Stimulated activated effector memory CD8-positive, alpha-beta T cell treated with anti-CD3 and anti-CD28 coated beads, Interleukin-12 subunit alpha, Interleukin-12 subunit beta, amount 100 ng/mL, for 72 hours (primary cell): Measurements from ENCODE around the gene SPOP.

Source experiments
- ATAC-seq: fragments of 150-1000 bp; cut with Tn5 transposase; 2 replicates; pipeline ENCODE4 v1.10.0; 2021
- DNase-seq, 2 donors: peaks; one replicate each; pipeline ENCODE4 v3.0.0; 2021 to 2022; ENCODE audit warnings: low spot score in 2 of 2
- H3K27ac Mint-ChIP-seq: one replicate; pipeline ENCODE4 v1.8.0; 2022; ENCODE audit warnings: mild to moderate bottlenecking, mixed read lengths
- H3K36me3 Mint-ChIP-seq: one replicate; pipeline ENCODE4 v1.8.0; 2022; ENCODE audit warnings: mild to moderate bottlenecking, mixed read lengths
- H3K4me1 Mint-ChIP-seq: one replicate; pipeline ENCODE4 v1.8.0; 2022; ENCODE audit warnings: mixed read lengths
- H3K4me3 Mint-ChIP-seq: one replicate; pipeline ENCODE4 v1.8.0; 2022; ENCODE audit warnings: mild to moderate bottlenecking, mixed read lengths
- H3K9me3 Mint-ChIP-seq: one replicate; pipeline ENCODE4 v1.8.0; 2022; ENCODE audit warnings: mixed read lengths

Gene SPOP

DNA sequence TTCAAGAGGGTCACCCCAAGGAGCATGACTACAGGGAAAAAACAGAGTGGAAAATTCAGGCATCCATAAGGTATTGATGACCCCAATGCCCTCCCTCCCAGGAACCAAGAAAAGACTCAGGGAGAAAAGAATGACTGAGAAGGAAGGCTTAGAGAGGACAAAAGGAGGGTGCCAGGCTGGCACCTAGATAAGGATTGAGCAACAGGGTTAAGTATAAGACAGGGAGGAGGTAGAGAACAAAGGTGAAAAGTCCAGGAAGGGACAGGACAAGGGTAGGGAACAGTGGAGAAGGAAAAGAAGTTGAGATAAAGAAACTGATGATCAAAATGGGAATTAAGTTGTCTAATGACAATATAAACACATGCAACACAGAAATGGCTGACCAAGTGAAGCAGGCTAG, 27.4 kb upstream of the SPOP start:
- H3K36me3 Mint-ChIP-seq, result peaks cover 80% of the 10 kb centered on the region
- no peak for ATAC-seq
- peak overlapping the region; percentile 91 for H3K4me3 Mint-ChIP-seq
- H3K27ac Mint-ChIP-seq, result peak overlapping the region; percentile 99
- H3K9me3 Mint-ChIP-seq, result no peaks in the 10 kb centered on the region
- H3K4me1 Mint-ChIP-seq, result peaks cover 54% of the 10 kb centered on the region
- no peak for DNase-seq

DNA sequence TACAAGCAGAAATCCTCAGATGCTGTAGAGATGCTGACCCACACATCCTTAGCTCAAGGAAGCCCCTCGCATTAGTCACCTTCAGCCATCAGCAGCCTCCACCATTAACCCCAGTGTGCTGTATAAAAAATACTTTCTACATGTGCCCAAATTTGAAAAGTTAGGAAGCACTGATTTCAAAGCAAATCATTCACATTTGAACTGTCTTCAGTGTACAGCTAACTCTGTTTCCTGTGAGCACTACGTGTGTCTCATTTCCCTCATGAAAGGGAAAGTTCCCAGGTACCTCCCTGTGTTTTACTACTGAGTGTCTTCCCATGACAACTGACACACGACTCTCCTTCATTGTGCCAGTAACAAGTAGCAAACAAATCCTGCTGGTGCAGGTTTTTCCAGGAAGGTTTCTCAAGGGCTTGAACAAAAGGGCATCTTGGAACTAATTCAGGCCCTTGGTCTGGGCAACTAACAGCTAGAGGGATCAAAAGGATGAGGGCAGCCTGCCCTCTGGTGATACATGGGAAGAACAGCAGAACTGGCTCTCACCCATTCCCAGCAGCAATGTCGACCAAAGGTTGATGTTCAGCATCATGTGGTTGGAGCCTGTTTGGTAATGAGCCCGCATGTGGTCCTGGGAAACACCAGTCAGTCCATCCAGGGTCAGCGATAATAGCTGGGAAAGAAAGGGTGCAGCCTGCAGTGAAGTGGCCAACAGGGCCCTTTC, 25.8 kb upstream of the SPOP start:
- no peaks in the 10 kb centered on the region for H3K9me3 Mint-ChIP-seq
- no peak for ATAC-seq
- no peak for DNase-seq
- H3K27ac Mint-ChIP-seq, result no peak overlapping the region
- H3K4me3 Mint-ChIP-seq, result no peak overlapping the region
- peaks cover 90% of the 10 kb centered on the region for H3K36me3 Mint-ChIP-seq
- peaks cover 45% of the 10 kb centered on the region for H3K4me1 Mint-ChIP-seq

DNA sequence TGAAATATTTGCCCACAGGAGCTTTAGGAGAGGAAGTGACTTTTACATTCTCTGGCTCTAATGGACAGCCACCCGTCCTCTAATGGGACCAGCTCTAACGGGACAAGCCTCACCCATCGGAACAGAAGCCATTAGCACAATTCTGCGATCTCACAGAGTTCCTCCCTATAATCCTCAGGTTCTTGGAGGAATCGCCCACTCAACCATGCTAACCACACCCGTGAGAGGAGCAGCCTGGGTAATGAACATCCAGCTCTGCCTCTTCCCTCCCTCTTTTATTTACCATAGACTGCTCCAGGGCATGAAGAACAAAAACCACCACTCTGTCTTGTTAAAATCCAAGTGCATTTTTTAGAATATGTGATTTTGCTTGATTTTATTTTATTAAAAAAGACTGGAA, 23.1 kb upstream of the SPOP start:
- H3K4me3 Mint-ChIP-seq, result no peak overlapping the region
- H3K9me3 Mint-ChIP-seq, result no peaks in the 10 kb centered on the region
- peaks cover 32% of the 10 kb centered on the region for H3K4me1 Mint-ChIP-seq
- ATAC-seq (no peak), DNase-seq (no peak)
- H3K36me3 Mint-ChIP-seq, result peaks cover 74% of the 10 kb centered on the region
- peak overlapping the region; percentile 67 for H3K27ac Mint-ChIP-seq

DNA sequence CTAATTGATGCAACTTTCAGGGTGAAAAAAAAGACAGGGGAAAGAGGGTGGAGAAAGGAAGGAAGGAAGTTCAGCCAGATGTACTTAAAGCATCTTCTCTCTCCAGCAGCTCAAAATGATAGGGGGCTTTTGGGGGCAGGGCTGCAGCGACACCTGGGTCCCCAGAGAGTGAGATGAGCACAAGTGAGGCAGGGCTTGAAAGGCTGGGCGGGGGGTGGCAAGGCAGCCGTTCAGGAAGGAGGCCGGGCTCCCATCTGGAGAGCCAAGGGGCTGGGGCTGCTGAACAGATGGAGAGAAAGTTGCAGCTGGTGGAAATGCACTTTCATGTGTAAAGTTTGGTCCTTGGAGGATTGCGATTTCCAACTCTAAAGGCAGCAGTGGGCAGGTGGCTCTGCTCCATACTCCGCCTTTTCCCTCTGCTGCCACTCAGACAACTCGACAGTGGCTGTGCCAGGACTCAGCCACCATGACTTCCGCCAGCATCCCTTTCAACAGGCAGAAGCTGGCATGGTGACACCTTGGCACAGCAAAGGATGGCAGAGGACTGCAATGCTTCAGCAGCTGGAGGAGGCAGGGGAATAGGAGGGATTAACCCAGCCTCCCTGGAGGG, 22.2 kb upstream of the SPOP start:
- DNase-seq, result no peak
- Mint-ChIP-seq H3K4me1 (peaks cover 32% of the 10 kb centered on the region), H3K4me3 (no peak overlapping the region), H3K9me3 (no peaks in the 10 kb centered on the region), H3K36me3 (peaks cover 68% of the 10 kb centered on the region), H3K27ac (peak overlapping the region; percentile 67)
- no peak for ATAC-seq

GRCh38 chr17:49698005-49698404, 20.1 kb upstream of the SPOP start:
- ATAC-seq, result no peak
- H3K27ac Mint-ChIP-seq, result no peak overlapping the region
- no peaks in the 10 kb centered on the region for H3K9me3 Mint-ChIP-seq
- DNase-seq, result no peak
- H3K4me1 Mint-ChIP-seq, result peaks cover 29% of the 10 kb centered on the region
- no peak overlapping the region for H3K4me3 Mint-ChIP-seq
- peaks cover 47% of the 10 kb centered on the region for H3K36me3 Mint-ChIP-seq

- Mint-ChIP-seq H3K4me1 (peaks cover 36% of the 10 kb centered on the region), H3K36me3 (peaks cover 30% of the 10 kb centered on the region), H3K9me3 (no peaks in the 10 kb centered on the region), H3K4me3 (peak overlapping the region; percentile 47), H3K27ac (peak overlapping the region; percentile 93)
- peak; percentile 99 for ATAC-seq
- DNase-seq, result peak; percentile 57 to 90
Measured at GRCh38 chr17:49696233-49696761, 18.4 kb upstream of the SPOP start.

GRCh38 chr17:49695698-49696232, 17.9 kb upstream of the SPOP start:
- Mint-ChIP-seq H3K36me3 (peaks cover 24% of the 10 kb centered on the region), H3K4me1 (peaks cover 42% of the 10 kb centered on the region), H3K4me3 (peak overlapping the region; percentile 47), H3K9me3 (no peaks in the 10 kb centered on the region), H3K27ac (peak overlapping the region; percentile 93)
- DNase-seq (no peak), ATAC-seq (peak; percentile 42)

- peaks cover 41% of the 10 kb centered on the region for H3K4me1 Mint-ChIP-seq
Measured at GRCh38 chr17:49694847-49695697, 17.2 kb upstream of the SPOP start.

DNA sequence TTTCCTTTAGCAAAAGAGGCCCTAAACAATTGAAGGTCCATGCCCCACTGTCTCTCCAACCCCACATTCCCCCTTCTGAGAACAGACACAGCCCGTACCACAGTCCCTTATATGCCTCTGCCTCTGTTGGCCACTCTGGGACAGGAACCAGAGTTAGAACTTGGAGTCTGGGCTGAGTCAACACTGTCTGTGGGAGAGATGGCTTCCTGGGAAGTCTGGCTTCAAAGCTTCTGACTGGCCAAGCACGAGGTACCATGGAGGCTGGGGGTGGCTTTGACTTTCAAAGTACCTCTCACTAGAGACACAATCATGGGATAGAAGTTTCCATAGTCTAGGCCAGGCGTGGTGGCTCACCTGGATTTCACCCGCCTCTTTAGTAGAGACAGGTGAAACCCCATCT, 14.9 kb upstream of the SPOP start:
- Mint-ChIP-seq H3K9me3 (no peaks in the 10 kb centered on the region), H3K4me1 (peaks cover 51% of the 10 kb centered on the region), H3K36me3 (peaks cover 9% of the 10 kb centered on the region), H3K4me3 (no peak overlapping the region), H3K27ac (no peak overlapping the region)
- no peak for DNase-seq
- no peak for ATAC-seq

More at GRCh38 chr17:49694847-49695697, 17.2 kb upstream of the SPOP start:
- H3K27ac Mint-ChIP-seq, result peak overlapping the region; percentile 93
- DNase-seq, result peak; percentile 70 to 93
- H3K36me3 Mint-ChIP-seq, result peaks cover 18% of the 10 kb centered on the region
- peak overlapping the region; percentile 47 for H3K4me3 Mint-ChIP-seq
- ATAC-seq, result peak; percentile 4
- H3K9me3 Mint-ChIP-seq, result no peaks in the 10 kb centered on the region

- Mint-ChIP-seq H3K4me3 (no peak overlapping the region), H3K27ac (peak overlapping the region; percentile 84), H3K36me3 (peaks cover 9% of the 10 kb centered on the region), H3K9me3 (no peaks in the 10 kb centered on the region), H3K4me1 (peaks cover 58% of the 10 kb centered on the region)
- DNase-seq, result no peak
- ATAC-seq, result no peak
Measured at GRCh38 chr17:49691677-49692191, 13.8 kb upstream of the SPOP start.

DNA sequence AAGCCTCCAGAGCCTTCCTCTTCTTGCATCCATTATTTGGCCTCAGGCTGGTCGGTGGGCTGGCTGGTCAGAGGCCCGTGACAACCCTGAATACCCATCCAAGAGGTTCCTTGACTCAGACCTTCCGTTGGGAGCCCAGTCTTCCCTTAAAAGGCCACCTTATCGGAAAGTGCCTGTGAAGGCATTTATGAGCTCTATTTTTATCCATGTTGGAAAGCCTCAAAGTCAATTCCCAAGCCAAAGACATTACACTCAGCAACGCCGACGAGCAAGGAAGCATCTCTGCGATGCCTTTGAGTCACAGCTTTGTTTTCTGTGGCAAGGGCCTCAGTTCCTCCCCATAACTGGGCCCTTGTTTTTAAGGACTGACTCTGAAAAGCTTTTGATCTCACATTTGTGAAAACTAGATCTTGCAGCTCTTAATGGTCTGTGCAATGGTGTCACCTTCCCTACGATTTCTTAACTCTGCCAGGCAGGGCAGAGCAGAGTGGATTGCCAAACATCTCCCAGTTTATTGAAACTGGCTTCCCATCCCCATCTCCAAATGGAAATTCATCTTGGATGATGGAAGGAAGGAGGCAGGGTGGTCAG, 13.3 kb upstream of the SPOP start:
- H3K36me3 Mint-ChIP-seq, result peaks cover 4% of the 10 kb centered on the region
- no peak overlapping the region for H3K4me3 Mint-ChIP-seq
- H3K27ac Mint-ChIP-seq, result peak overlapping the region; percentile 84
- ATAC-seq (no peak), DNase-seq (no peak)
- H3K4me1 Mint-ChIP-seq, result peaks cover 53% of the 10 kb centered on the region
- H3K9me3 Mint-ChIP-seq, result no peaks in the 10 kb centered on the region

- H3K9me3 Mint-ChIP-seq, result no peaks in the 10 kb centered on the region
- H3K4me1 Mint-ChIP-seq, result peaks cover 44% of the 10 kb centered on the region
- H3K27ac Mint-ChIP-seq, result no peak overlapping the region
- H3K36me3 Mint-ChIP-seq, result no peaks in the 10 kb centered on the region
- DNase-seq (no peak), ATAC-seq (no peak)
- no peak overlapping the region for H3K4me3 Mint-ChIP-seq
Measured at GRCh38 chr17:49690256-49690655, 12.4 kb upstream of the SPOP start.

- ATAC-seq (no peak), DNase-seq (no peak)
- no peaks in the 10 kb centered on the region for H3K9me3 Mint-ChIP-seq
- H3K4me3 Mint-ChIP-seq, result peak overlapping the region; percentile 16
- no peaks in the 10 kb centered on the region for H3K36me3 Mint-ChIP-seq
- peak overlapping the region; percentile 17 for H3K27ac Mint-ChIP-seq
- H3K4me1 Mint-ChIP-seq, result peaks cover 38% of the 10 kb centered on the region
Measured at GRCh38 chr17:49688848-49689247, 11.0 kb upstream of the SPOP start.

- DNase-seq, result peak in 1 of 2 donors; percentile 66
- peak overlapping the region; percentile 92 for H3K27ac Mint-ChIP-seq
- peak; percentile 47 for ATAC-seq
- H3K36me3 Mint-ChIP-seq, result no peaks in the 10 kb centered on the region
- peaks cover 38% of the 10 kb centered on the region for H3K4me1 Mint-ChIP-seq
- no peaks in the 10 kb centered on the region for H3K9me3 Mint-ChIP-seq
- H3K4me3 Mint-ChIP-seq, result peak overlapping the region; percentile 50
Measured at GRCh38 chr17:49687878-49688491, 10.1 kb upstream of the SPOP start.
